WTC11 (cell line): ENCODE measurements around the gene ARHGEF39. TPM values are rescaled to one million over a fixed set of nuclear protein-coding genes. Genes with fewer than 3 reads are reported as not detected.

Experiments
- ATF1 ChIP-seq: sonication (generic); formaldehyde crosslinking; IDR thresholded peaks from 2 replicates; pipeline ENCODE4 v1.8.1; 2023; ENCODE audit warnings: mild to moderate bottlenecking, moderate library complexity, missing genetic modification reagents
- CTCF ChIP-seq: fragments of 200-600 bp; IDR thresholded peaks from 2 replicates; pipeline ENCODE4 v1.8.0; 2022; ENCODE audit warnings: antibody characterized with exemption
- FOXP4 ChIP-seq: sonication (generic); formaldehyde crosslinking; IDR thresholded peaks from 2 replicates; pipeline ENCODE4 v1.8.0; 2022; ENCODE audit warnings: mild to moderate bottlenecking, missing genetic modification reagents
- GABPB1 ChIP-seq: sonication (generic); formaldehyde crosslinking; IDR thresholded peaks from 2 replicates; pipeline ENCODE4 v1.8.1; 2023; ENCODE audit warnings: mild to moderate bottlenecking, missing genetic modification reagents
- HMGXB4 ChIP-seq: sonication (generic); formaldehyde crosslinking; IDR thresholded peaks from 2 replicates; pipeline ENCODE4 v1.8.1; 2023; ENCODE audit warnings: mild to moderate bottlenecking, moderate library complexity, missing genetic modification reagents
- JAZF1 ChIP-seq: fragments of 250-450 bp; sonication (Bioruptor Pico); IDR thresholded peaks from 2 replicates; pipeline ENCODE4 v1.9.0; 2021; ENCODE audit warnings: moderate library complexity, mild to moderate bottlenecking, inconsistent platforms
- JUN ChIP-seq: sonication (generic); formaldehyde crosslinking; IDR thresholded peaks from 2 replicates; pipeline ENCODE4 v1.8.0; 2023; ENCODE audit warnings: mild to moderate bottlenecking, missing genetic modification reagents
- NFE2L1 ChIP-seq: sonication (generic); formaldehyde crosslinking; IDR thresholded peaks from 2 replicates; pipeline ENCODE4 v1.8.1; 2023; ENCODE audit warnings: missing genetic modification reagents
- NFYB ChIP-seq: sonication (generic); formaldehyde crosslinking; conservative IDR thresholded peaks from 2 replicates; pipeline ENCODE4 v1.8.0; 2022; ENCODE audit warnings: low read depth, missing genetic modification reagents
- NR1H2 ChIP-seq: sonication (generic); formaldehyde crosslinking; IDR thresholded peaks from 2 replicates; pipeline ENCODE4 v1.9.0; 2021; ENCODE audit warnings: mild to moderate bottlenecking, moderate library complexity, missing genetic modification reagents
- NR3C1 ChIP-seq: sonication (generic); formaldehyde crosslinking; conservative IDR thresholded peaks from 2 replicates; pipeline ENCODE4 v1.8.1; 2023; ENCODE audit warnings: low read depth, mild to moderate bottlenecking, missing genetic modification reagents
- PRRX2 ChIP-seq: fragments of 250-450 bp; sonication (Bioruptor Pico); IDR thresholded peaks from 2 replicates; pipeline ENCODE4 v1.8.0; 2021; ENCODE audit warnings: mild to moderate bottlenecking
- RORB ChIP-seq: fragments of 250-450 bp; sonication (Bioruptor Pico); IDR thresholded peaks from 2 replicates; pipeline ENCODE4 v1.9.0; 2021; ENCODE audit warnings: mild to moderate bottlenecking
- USF2 ChIP-seq: sonication (generic); formaldehyde crosslinking; IDR thresholded peaks from 2 replicates; pipeline ENCODE4 v1.8.1; 2023; ENCODE audit warnings: mild to moderate bottlenecking, missing genetic modification reagents, moderate library complexity
- ZNF281 ChIP-seq: sonication (generic); formaldehyde crosslinking; IDR thresholded peaks from 2 replicates; pipeline ENCODE4 v1.8.0; 2023; ENCODE audit warnings: mild to moderate bottlenecking, missing genetic modification reagents
- ZNF317 ChIP-seq: sonication (generic); formaldehyde crosslinking; IDR thresholded peaks from 2 replicates; pipeline ENCODE4 v1.8.1; 2023; ENCODE audit warnings: low read depth, mild to moderate bottlenecking, moderate library complexity, missing genetic modification reagents, borderline replicate concordance
- ZNF396 ChIP-seq: fragments of 250-450 bp; sonication (Bioruptor Pico); IDR thresholded peaks from 2 replicates; pipeline ENCODE4 v1.8.0; 2021; ENCODE audit warnings: mild to moderate bottlenecking, moderate library complexity, borderline replicate concordance
- total RNA-seq: library from RNA; stranded (reverse); gene quantifications from 3 replicates; pipeline ENCODE4 v1.2.3, GENCODE V29; 2021
- TF ChIP-seq, protein P1 (sequence below): sonication (generic); formaldehyde crosslinking; IDR thresholded peaks from 2 replicates; pipeline ENCODE4 v1.8.1; 2022; ENCODE audit warnings: missing genetic modification reagents, borderline replicate concordance
- TF ChIP-seq, protein P2 (sequence below): sonication (generic); formaldehyde crosslinking; IDR thresholded peaks from 2 replicates; pipeline ENCODE4 v1.8.0; 2022; ENCODE audit warnings: mild to moderate bottlenecking, missing genetic modification reagents
- TF ChIP-seq, protein P3 (sequence below): sonication (generic); formaldehyde crosslinking; IDR thresholded peaks from 2 replicates; pipeline ENCODE4 v1.8.0; 2023; ENCODE audit warnings: missing genetic modification reagents, mild to moderate bottlenecking, borderline replicate concordance

Gene ARHGEF39
- total RNA-seq, 1 experiment from 2014 or later = 23.8 TPM

- no peak for TF ChIP-seq JAZF1 (CRISPR knock-in tag)
- no peak for TF ChIP-seq PRRX2 (CRISPR knock-in tag)
- TF ChIP-seq NFYB = no peak
- no peak for TF ChIP-seq CTCF
- TF ChIP-seq NFE2L1 (CRISPR knock-in tag) = peak; percentile 60; the same call in 1 of the 2 replicates
- TF ChIP-seq ATF1 = 0 out of 2 replicates have a peak, but pooled peaks have one; percentile 24
- TF ChIP-seq HMGXB4 (CRISPR knock-in tag) = peak; percentile 90; the same call in 1 of the 2 replicates
- TF ChIP-seq JUN (CRISPR knock-in tag) = no peak
- TF ChIP-seq FOXP4 = no peak; the same call in 1 of the 2 replicates
- TF ChIP-seq, protein P1, sequence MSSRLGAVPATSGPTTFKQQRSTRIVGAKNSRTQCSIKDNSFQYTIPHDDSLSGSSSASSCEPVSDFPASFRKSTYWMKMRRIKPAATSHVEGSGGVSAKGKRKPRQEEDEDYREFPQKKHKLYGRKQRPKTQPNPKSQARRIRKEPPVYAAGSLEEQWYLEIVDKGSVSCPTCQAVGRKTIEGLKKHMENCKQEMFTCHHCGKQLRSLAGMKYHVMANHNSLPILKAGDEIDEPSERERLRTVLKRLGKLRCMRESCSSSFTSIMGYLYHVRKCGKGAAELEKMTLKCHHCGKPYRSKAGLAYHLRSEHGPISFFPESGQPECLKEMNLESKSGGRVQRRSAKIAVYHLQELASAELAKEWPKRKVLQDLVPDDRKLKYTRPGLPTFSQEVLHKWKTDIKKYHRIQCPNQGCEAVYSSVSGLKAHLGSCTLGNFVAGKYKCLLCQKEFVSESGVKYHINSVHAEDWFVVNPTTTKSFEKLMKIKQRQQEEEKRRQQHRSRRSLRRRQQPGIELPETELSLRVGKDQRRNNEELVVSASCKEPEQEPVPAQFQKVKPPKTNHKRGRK (CRISPR knock-in tag) = no peak
- peak; percentile 14; the same call in 1 of the 2 replicates for TF ChIP-seq ZNF317
- TF ChIP-seq, protein P2, sequence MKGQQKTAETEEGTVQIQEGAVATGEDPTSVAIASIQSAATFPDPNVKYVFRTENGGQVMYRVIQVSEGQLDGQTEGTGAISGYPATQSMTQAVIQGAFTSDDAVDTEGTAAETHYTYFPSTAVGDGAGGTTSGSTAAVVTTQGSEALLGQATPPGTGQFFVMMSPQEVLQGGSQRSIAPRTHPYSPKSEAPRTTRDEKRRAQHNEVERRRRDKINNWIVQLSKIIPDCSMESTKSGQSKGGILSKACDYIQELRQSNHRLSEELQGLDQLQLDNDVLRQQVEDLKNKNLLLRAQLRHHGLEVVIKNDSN = no peak
- TF ChIP-seq, protein P3, sequence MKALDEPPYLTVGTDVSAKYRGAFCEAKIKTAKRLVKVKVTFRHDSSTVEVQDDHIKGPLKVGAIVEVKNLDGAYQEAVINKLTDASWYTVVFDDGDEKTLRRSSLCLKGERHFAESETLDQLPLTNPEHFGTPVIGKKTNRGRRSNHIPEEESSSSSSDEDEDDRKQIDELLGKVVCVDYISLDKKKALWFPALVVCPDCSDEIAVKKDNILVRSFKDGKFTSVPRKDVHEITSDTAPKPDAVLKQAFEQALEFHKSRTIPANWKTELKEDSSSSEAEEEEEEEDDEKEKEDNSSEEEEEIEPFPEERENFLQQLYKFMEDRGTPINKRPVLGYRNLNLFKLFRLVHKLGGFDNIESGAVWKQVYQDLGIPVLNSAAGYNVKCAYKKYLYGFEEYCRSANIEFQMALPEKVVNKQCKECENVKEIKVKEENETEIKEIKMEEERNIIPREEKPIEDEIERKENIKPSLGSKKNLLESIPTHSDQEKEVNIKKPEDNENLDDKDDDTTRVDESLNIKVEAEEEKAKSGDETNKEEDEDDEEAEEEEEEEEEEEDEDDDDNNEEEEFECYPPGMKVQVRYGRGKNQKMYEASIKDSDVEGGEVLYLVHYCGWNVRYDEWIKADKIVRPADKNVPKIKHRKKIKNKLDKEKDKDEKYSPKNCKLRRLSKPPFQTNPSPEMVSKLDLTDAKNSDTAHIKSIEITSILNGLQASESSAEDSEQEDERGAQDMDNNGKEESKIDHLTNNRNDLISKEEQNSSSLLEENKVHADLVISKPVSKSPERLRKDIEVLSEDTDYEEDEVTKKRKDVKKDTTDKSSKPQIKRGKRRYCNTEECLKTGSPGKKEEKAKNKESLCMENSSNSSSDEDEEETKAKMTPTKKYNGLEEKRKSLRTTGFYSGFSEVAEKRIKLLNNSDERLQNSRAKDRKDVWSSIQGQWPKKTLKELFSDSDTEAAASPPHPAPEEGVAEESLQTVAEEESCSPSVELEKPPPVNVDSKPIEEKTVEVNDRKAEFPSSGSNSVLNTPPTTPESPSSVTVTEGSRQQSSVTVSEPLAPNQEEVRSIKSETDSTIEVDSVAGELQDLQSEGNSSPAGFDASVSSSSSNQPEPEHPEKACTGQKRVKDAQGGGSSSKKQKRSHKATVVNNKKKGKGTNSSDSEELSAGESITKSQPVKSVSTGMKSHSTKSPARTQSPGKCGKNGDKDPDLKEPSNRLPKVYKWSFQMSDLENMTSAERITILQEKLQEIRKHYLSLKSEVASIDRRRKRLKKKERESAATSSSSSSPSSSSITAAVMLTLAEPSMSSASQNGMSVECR (CRISPR knock-in tag) = 0 out of 2 replicates have a peak, but pooled peaks have one; percentile 11
- no peak for TF ChIP-seq ZNF396
- TF ChIP-seq USF2 (CRISPR knock-in tag) = no peak
- no peak for TF ChIP-seq RORB
- 0 out of 2 replicates have a peak, but pooled peaks have one; percentile 62 for TF ChIP-seq NR3C1
- TF ChIP-seq ZNF281 (CRISPR knock-in tag) = peak; percentile 67; the same call in 1 of the 2 replicates
- peak; percentile 90 for TF ChIP-seq GABPB1 (CRISPR knock-in tag)
- TF ChIP-seq NR1H2 (CRISPR knock-in tag) = no peak
These were observed at the start of gene ARHGEF39 (continued) for GRCh38 chr9:35664531-35665470.
